ENCODE results near the gene RIIAD1.

The RIIAD1 gene

DNA sequence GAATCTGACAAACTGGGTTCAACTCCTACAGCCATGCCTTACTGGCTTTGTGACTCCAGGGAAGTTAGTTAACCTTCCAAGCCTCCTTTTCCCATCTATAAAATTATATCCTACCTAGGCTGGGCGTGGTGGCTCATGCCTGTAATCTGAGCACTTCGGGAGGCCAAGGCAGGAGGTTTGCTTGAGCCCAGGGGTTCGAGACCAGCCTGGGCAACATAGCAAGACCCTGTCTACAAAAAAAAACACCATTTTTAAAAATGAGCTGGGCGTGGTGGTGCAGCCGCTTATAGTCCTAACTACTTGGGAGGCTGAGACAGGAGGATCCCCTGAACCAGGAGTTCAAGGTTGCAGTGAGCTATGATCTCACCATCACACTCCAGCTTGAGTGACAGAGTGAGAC, 19.8 kb upstream of the RIIAD1 start:
- Histone ChIP-seq H3K27ac (ENCODE audit: low read length) (no peak overlapping the region), H3K4me1 (ENCODE audit: control insufficient read depth, insufficient read depth, low read length) (no peaks in the 10 kb centered on the region), H3K27me3 (ENCODE audit: control insufficient read depth in 1 of 2, insufficient read depth in 2 of 2, low read length in 2 of 2) (no peaks in the 10 kb centered on the region), H3K9me3 (ENCODE audit: control insufficient read depth in 2 of 2, low read length in 2 of 2) (no peaks in the 10 kb centered on the region), H3K4me3 (ENCODE audit: low read length in 2 of 2) (no peak overlapping the region), H3K9ac (ENCODE audit: low read length in 2 of 2) (no peak overlapping the region), H3K36me3 (ENCODE audit: control insufficient read depth in 2 of 2, insufficient read depth in 2 of 2, low read length in 2 of 2) (peaks cover 41 to 50% of the 10 kb centered on the region in 2 donors)

DNA sequence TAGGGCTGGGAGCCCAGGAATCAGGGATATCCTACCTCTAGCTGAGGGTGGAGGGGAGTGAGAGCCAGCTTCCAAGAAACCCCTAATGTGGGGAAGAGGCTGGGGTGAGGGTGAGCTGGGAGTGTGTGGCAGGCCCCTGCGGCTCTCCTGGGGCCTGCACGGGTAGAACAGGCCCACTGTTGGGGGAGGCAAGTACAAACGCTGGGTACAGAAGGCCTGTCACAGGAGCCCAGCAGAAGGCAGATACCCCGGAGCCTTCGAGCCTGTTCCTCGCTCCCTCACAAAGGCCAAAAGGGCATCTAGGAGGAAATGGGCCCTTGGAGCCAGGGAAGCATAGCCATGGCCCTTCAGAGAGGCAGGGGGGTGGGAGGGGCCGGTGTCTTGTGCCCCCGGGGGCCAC, 18.4 kb upstream of the RIIAD1 start:
- Histone ChIP-seq H3K4me1 (ENCODE audit: control insufficient read depth, insufficient read depth, low read length) (no peaks in the 10 kb centered on the region), H3K9me3 (ENCODE audit: control insufficient read depth in 2 of 2, low read length in 2 of 2) (no peaks in the 10 kb centered on the region), H3K4me3 (ENCODE audit: low read length in 2 of 2) (no peak overlapping the region), H3K36me3 (ENCODE audit: control insufficient read depth in 2 of 2, insufficient read depth in 2 of 2, low read length in 2 of 2) (peaks cover 28 to 39% of the 10 kb centered on the region in 2 donors), H3K27me3 (ENCODE audit: control insufficient read depth in 1 of 2, insufficient read depth in 2 of 2, low read length in 2 of 2) (no peaks in the 10 kb centered on the region), H3K27ac (ENCODE audit: low read length) (no peak overlapping the region), H3K9ac (ENCODE audit: low read length in 2 of 2) (no peak overlapping the region)

DNA sequence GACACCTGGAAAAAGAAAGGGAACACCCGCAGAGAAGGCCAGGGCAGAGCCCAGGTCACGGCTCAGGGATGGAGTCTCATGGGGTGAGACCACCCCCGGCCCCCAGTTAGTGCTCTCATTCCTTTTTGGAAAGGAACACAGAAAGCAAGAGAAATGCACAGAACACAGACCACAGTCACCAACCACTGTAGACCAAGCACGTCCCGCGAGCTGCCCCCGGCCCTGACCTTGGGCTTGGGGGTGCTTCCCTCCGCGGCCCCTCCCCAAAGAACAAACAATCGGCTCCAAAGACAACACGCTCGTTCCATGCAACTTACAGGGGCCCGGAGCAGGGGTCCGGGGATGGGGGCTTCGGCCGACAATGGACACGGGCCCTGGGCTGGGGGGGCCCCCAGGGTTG, 17.5 kb upstream of the RIIAD1 start:
- Histone ChIP-seq H3K27me3 (ENCODE audit: control insufficient read depth in 1 of 2, insufficient read depth in 2 of 2, low read length in 2 of 2) (no peaks in the 10 kb centered on the region), H3K9ac (ENCODE audit: low read length in 2 of 2) (no peak overlapping the region), H3K36me3 (ENCODE audit: control insufficient read depth in 2 of 2, insufficient read depth in 2 of 2, low read length in 2 of 2) (peaks cover 21 to 31% of the 10 kb centered on the region in 2 donors), H3K4me3 (ENCODE audit: low read length in 2 of 2) (no peak overlapping the region), H3K27ac (ENCODE audit: low read length) (no peak overlapping the region), H3K4me1 (ENCODE audit: control insufficient read depth, insufficient read depth, low read length) (peaks cover 1% of the 10 kb centered on the region), H3K9me3 (ENCODE audit: control insufficient read depth in 2 of 2, low read length in 2 of 2) (no peaks in the 10 kb centered on the region)

DNA sequence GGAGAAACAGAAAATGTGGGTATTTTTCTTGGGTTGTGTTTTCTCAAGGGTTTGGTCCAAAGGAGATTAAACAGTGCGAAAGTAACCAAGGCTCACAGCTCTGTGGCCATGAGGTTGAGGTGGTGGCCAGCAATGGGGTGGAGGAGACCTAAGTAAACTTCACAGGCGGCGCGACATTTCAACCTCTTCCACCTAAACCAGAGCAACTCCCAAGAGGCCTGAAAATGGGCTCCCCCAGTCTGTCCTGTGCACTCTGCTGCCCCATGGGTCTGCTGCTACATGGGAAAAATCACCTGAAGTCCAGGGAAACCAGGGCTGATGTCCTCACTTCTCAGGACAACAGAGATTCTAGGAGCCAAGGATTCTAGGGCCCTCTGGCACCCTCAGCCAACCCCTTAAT, 17.1 kb upstream of the RIIAD1 start:
- no peak overlapping the region for H3K27ac ChIP-seq (ENCODE audit: low read length)
- no peak overlapping the region for H3K4me3 ChIP-seq (ENCODE audit: low read length in 2 of 2)
- peaks cover 18 to 26% of the 10 kb centered on the region in 2 donors for H3K36me3 ChIP-seq (ENCODE audit: control insufficient read depth in 2 of 2, insufficient read depth in 2 of 2, low read length in 2 of 2)
- H3K4me1 ChIP-seq (ENCODE audit: control insufficient read depth, insufficient read depth, low read length) = peaks cover 2% of the 10 kb centered on the region
- H3K27me3 ChIP-seq (ENCODE audit: control insufficient read depth in 1 of 2, insufficient read depth in 2 of 2, low read length in 2 of 2) = no peaks in the 10 kb centered on the region
- no peaks in the 10 kb centered on the region for H3K9me3 ChIP-seq (ENCODE audit: control insufficient read depth in 2 of 2, low read length in 2 of 2)
- H3K9ac ChIP-seq (ENCODE audit: low read length in 2 of 2) = no peak overlapping the region

DNA sequence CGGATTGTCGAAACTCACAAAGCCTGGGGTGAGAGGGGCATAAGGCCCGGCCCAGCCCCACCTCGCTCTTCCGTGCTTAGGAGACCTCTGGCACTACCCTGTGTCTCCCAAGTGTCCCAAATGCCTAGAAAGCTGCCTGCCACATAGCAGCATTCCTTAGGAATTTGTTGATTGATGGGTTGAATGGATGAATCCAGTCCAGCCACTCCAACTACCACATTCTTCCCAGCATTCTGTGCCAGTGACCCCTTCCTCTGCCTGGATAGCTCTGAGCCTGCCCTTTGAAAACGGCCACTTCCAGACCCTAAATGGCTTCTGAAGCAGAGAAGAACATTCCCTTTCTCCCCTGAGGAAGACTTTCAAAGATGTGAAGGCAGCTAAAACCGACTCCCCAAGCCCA, 16.2 kb upstream of the RIIAD1 start:
- H3K4me3 ChIP-seq (ENCODE audit: low read length in 2 of 2) = no peak overlapping the region
- peaks cover 2% of the 10 kb centered on the region for H3K4me1 ChIP-seq (ENCODE audit: control insufficient read depth, insufficient read depth, low read length)
- H3K9me3 ChIP-seq (ENCODE audit: control insufficient read depth in 2 of 2, low read length in 2 of 2) = no peaks in the 10 kb centered on the region
- H3K27ac ChIP-seq (ENCODE audit: low read length) = no peak overlapping the region
- peaks cover 16 to 18% of the 10 kb centered on the region in 2 donors for H3K36me3 ChIP-seq (ENCODE audit: control insufficient read depth in 2 of 2, insufficient read depth in 2 of 2, low read length in 2 of 2)
- H3K27me3 ChIP-seq (ENCODE audit: control insufficient read depth in 1 of 2, insufficient read depth in 2 of 2, low read length in 2 of 2) = no peaks in the 10 kb centered on the region
- H3K9ac ChIP-seq (ENCODE audit: low read length in 2 of 2) = no peak overlapping the region

DNA sequence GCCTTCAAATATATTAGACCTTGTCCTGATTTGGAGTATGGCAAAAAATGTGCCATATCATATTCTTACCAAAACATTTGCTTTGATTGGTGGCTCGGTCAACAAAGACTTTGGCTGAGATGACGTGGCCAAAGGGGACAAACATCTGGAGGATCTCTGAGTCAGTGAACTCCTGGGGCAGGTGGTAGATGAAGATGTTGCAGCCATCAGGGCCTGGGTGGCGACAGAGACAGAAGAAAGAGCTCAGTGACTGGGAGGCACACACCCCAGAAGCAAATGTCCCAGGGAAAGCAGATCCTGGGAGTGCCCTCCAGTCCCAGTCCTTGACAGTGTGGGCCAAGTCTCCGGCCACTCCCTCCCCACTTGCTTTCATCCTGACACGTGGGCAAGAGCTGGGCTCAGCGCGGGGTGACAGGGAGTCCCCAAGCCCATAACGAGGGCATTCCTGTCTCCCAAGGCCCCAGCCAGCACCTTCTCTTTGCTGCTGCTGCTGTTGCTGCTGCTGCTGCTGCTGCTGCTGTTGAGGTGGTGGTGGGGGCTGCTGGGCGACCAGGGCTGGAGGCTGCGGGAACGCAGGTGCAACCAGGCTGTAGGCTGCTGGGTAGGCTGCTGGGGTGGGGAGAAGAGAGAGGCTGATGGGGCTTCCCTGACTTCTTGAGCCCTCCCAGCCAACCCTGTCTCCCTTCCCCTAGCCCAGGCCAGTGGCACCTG, 15.4 kb upstream of the RIIAD1 start:
- H3K27ac ChIP-seq (ENCODE audit: low read length) = no peak overlapping the region
- H3K36me3 ChIP-seq (ENCODE audit: control insufficient read depth in 2 of 2, insufficient read depth in 2 of 2, low read length in 2 of 2) = peaks cover 12% of the 10 kb centered on the region in 2 donors
- H3K4me3 ChIP-seq (ENCODE audit: low read length in 2 of 2) = no peak overlapping the region
- no peak overlapping the region for H3K9ac ChIP-seq (ENCODE audit: low read length in 2 of 2)
- H3K9me3 ChIP-seq (ENCODE audit: control insufficient read depth in 2 of 2, low read length in 2 of 2) = no peaks in the 10 kb centered on the region
- H3K4me1 ChIP-seq (ENCODE audit: control insufficient read depth, insufficient read depth, low read length) = peaks cover 2% of the 10 kb centered on the region
- H3K27me3 ChIP-seq (ENCODE audit: control insufficient read depth in 1 of 2, insufficient read depth in 2 of 2, low read length in 2 of 2) = no peaks in the 10 kb centered on the region

DNA sequence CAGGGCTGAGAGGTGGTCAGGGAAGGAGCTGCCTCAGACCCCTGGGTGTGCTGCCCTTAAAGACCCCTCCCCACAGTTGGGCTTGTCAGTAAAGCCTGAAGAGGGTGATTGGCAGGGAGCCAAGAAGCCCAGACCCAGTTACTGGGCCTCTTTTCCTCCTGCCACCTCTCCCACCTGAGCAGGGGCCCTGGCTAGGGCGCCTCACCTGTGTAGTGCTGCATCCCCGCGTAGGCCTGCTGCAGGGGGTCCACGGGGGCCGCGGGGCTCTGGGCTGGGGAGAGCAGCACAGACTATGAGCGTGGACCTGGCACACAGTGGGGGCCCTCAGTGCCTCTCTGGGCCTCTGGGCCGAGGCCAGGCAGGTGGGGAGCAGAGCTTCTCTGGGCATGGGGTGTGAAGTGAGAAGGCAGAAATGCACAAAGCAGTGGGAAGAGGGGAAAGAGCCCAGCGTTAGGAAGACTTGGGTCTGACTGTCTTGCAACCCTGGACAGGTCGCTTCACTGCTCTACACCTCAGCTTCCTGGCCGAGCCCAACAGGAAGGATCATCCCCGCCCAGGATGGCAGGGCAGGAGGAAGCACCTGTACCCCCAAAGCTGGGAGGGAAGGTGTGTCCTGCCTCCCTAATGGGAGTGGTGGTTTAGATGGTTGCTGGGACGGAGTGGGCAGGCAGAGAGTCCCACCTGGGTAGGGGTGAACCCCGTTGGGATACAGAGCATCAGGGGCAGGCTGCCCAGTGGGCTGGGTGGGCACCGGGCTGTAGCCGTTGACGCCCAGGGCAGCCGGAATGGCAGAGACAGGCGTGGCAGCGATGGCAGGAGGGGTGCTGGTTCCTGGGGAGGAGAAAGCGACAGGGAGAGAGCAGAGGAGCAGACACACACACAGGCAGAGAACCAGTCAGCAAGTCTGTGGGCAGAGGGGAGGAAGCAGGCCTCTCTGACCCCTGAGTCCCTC, 14.6 kb upstream of the RIIAD1 start:
- Histone ChIP-seq H3K27me3 (ENCODE audit: control insufficient read depth in 1 of 2, insufficient read depth in 2 of 2, low read length in 2 of 2) (no peaks in the 10 kb centered on the region), H3K4me1 (ENCODE audit: control insufficient read depth, insufficient read depth, low read length) (peaks cover 2% of the 10 kb centered on the region), H3K36me3 (ENCODE audit: control insufficient read depth in 2 of 2, insufficient read depth in 2 of 2, low read length in 2 of 2) (peaks cover 4% of the 10 kb centered on the region in 2 donors), H3K27ac (ENCODE audit: low read length) (no peak overlapping the region), H3K4me3 (ENCODE audit: low read length in 2 of 2) (no peak overlapping the region), H3K9ac (ENCODE audit: low read length in 2 of 2) (no peak overlapping the region), H3K9me3 (ENCODE audit: control insufficient read depth in 2 of 2, low read length in 2 of 2) (no peaks in the 10 kb centered on the region)

DNA sequence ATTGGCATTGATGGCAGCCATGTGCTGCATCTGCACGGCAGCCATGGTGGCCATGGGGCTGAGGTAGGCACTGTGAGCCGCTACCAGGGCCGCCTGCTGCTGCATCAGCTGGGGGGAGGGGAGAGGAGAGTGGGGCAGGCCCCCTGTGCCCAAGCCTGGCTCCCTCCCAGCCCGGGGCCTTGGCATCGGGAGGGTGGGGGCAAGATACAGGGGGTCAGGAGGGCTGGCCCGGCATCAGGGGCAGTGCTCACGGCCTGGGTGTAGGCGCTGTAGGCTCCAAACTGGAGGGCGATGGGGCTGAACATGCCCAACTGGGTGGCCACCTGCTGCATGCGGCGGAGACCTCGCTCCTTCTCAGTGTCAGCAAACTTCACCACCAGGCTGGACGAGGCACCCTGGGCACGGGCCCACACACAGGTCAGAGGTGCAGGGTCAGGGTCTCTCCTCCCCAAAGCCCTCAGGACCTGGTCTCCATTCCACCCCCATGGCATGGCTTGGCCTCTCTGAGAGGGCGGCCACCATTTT, 13.7 kb upstream of the RIIAD1 start:
- Histone ChIP-seq H3K4me3 (ENCODE audit: low read length in 2 of 2) (no peak overlapping the region), H3K27me3 (ENCODE audit: control insufficient read depth in 1 of 2, insufficient read depth in 2 of 2, low read length in 2 of 2) (peaks cover 0 to 2% of the 10 kb centered on the region in 2 donors), H3K9me3 (ENCODE audit: control insufficient read depth in 2 of 2, low read length in 2 of 2) (no peaks in the 10 kb centered on the region), H3K27ac (ENCODE audit: low read length) (no peak overlapping the region), H3K36me3 (ENCODE audit: control insufficient read depth in 2 of 2, insufficient read depth in 2 of 2, low read length in 2 of 2) (no peaks in the 10 kb centered on the region), H3K9ac (ENCODE audit: low read length in 2 of 2) (no peak overlapping the region), H3K4me1 (ENCODE audit: control insufficient read depth, insufficient read depth, low read length) (peaks cover 2% of the 10 kb centered on the region)

DNA sequence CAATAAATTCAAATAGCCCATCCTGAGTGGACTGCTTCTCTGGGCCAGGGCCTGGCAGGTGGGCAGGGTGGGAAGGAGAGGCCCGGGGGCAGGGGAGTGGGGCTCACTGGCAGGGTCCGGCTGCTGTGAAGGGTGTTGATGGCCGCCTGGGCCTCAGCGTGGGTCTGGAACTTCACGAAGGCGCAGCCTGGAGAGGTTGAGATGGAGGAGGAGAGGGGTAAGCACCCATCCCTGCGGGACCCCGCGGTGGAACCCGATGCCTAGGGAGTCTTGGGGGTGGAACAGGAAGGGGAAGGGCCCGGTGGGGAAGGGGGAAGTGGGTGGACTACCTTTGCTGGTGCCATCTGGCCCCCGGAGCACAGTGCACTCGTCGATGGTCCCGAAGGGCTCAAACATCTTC, 12.4 kb upstream of the RIIAD1 start:
- Histone ChIP-seq H3K27me3 (ENCODE audit: control insufficient read depth in 1 of 2, insufficient read depth in 2 of 2, low read length in 2 of 2) (peaks cover 0 to 2% of the 10 kb centered on the region in 2 donors), H3K9me3 (ENCODE audit: control insufficient read depth in 2 of 2, low read length in 2 of 2) (no peaks in the 10 kb centered on the region), H3K27ac (ENCODE audit: low read length) (no peak overlapping the region), H3K9ac (ENCODE audit: low read length in 2 of 2) (no peak overlapping the region), H3K36me3 (ENCODE audit: control insufficient read depth in 2 of 2, insufficient read depth in 2 of 2, low read length in 2 of 2) (no peaks in the 10 kb centered on the region), H3K4me3 (ENCODE audit: low read length in 2 of 2) (no peak overlapping the region), H3K4me1 (ENCODE audit: control insufficient read depth, insufficient read depth, low read length) (peaks cover 2% of the 10 kb centered on the region)

DNA sequence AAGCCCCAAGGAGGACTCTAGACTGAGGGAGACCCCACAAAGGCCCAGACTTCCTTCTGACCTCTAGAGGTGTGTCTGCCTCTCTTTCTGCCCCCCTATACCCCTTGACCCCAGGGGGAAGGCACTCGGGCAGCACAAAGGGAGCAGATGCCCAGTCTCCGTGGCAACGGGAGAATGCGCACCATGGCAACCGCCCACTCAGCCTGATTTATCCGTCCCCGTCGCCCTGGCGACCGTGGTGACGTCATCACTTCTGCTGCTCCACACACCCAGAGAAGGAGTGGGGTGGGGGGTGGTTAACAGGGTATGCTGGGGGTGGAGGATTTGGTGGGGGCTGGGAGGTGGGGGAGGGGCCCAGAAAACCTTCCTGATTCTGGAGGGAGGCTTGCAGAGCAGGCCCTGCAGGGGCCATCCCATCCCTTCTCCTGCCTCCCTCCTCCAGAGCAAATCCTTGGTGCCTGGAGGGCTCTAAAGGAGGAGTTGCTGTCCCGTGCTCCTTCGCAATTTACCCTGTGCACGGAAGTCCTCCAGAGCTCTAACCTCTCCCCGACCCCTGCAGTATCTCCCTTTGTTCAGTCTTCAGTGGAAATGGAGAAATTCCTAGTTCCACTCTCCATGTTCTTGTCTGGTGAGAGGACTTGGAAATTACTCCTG, 11.0 kb upstream of the RIIAD1 start:
- Histone ChIP-seq H3K9me3 (ENCODE audit: control insufficient read depth in 2 of 2, low read length in 2 of 2) (no peaks in the 10 kb centered on the region), H3K36me3 (ENCODE audit: control insufficient read depth in 2 of 2, insufficient read depth in 2 of 2, low read length in 2 of 2) (no peaks in the 10 kb centered on the region), H3K4me3 (ENCODE audit: low read length in 2 of 2) (no peak overlapping the region), H3K27ac (ENCODE audit: low read length) (no peak overlapping the region), H3K4me1 (ENCODE audit: control insufficient read depth, insufficient read depth, low read length) (peaks cover 2% of the 10 kb centered on the region), H3K27me3 (ENCODE audit: control insufficient read depth in 1 of 2, insufficient read depth in 2 of 2, low read length in 2 of 2) (peaks cover 0 to 2% of the 10 kb centered on the region in 2 donors), H3K9ac (ENCODE audit: low read length in 2 of 2) (no peak overlapping the region)

Measured in stomach smooth muscle (tissue), 2 donors.